SK-N-SH (cell line): ENCODE data around the gene R3HDML. TPM values are rescaled to one million over a fixed set of nuclear protein-coding genes. Genes with fewer than 3 reads are reported as not detected.

Experiments
- CTCF ChIA-PET: fragments of 300-600, 350-600 bp; formaldehyde crosslinking; extraction: SDS; loops from one replicate; lab custom pipeline; 2021; lab: Yijun Ruan, JAX
- POLR2A ChIA-PET: fragments of 350-600 bp; sonication (Branson Sonifier 250); formaldehyde crosslinking; extraction: SDS; loops from one replicate; lab custom pipeline; 2020; ENCODE audit warnings: antibody characterized with exemption, inconsistent platforms; lab: Yijun Ruan, JAX
- DNase-seq: peaks from one replicate; pipeline ENCODE4 v3.0.0; 2012
- H2AFZ ChIP-seq: fragments of 200-600 bp; sonication (generic); 2 replicates; pipeline ENCODE4 v1.8.1; 2016; ENCODE audit warnings: antibody characterized with exemption, mild to moderate bottlenecking, low read depth
- H3F3A ChIP-seq: fragments of 200-600 bp; sonication (generic); replicated peaks from 2 replicates; pipeline ENCODE3; 2016; ENCODE audit warnings: antibody characterized with exemption, mild to moderate bottlenecking; ENCODE audit not compliant: insufficient read depth
- H3K27ac ChIP-seq, 2 experiments: fragments of 200-500 bp in 1 of 2; fragments of 200-600 bp in 1 of 2; sonication (Bioruptor generic) in 1 of 2; sonication (generic), shearing (Covaris generic) in 1 of 2; 2 replicates each; pipeline versions ENCODE4 v1.5.1 to v1.6.1; 2014 to 2016; ENCODE audit warnings: low read depth in 2 of 2, inconsistent platforms in 1 of 2, low read length in 1 of 2, mild to moderate bottlenecking in 1 of 2, mixed read lengths in 1 of 2
- H3K27me3 ChIP-seq: fragments of 200-600 bp; sonication (generic), shearing (Covaris generic); 2 replicates; pipeline ENCODE4 v1.6.1; 2016; ENCODE audit warnings: mixed run types; ENCODE audit not compliant: insufficient read depth
- H3K36me3 ChIP-seq, 2 experiments: fragments of 200-500 bp in 1 of 2; fragments of 200-600 bp in 1 of 2; sonication (Bioruptor generic) in 1 of 2; sonication (generic) in 1 of 2; replicated peaks in 1 of 2; 2 replicates each; pipeline versions ENCODE3 to v1.5.1; 2014 to 2016; ENCODE audit warnings: low read length in 1 of 2, mild to moderate bottlenecking in 1 of 2; ENCODE audit not compliant: insufficient read depth in 2 of 2, control insufficient read depth in 1 of 2
- H3K4me1 ChIP-seq, 2 experiments: fragments of 200-500 bp in 1 of 2; fragments of 200-600 bp in 1 of 2; sonication (Bioruptor generic) in 1 of 2; sonication (generic), shearing (Covaris generic) in 1 of 2; 2 replicates each; pipeline versions ENCODE4 v1.5.1 to v1.6.1; 2014 to 2016; ENCODE audit warnings: low read depth in 1 of 2, low read length in 1 of 2, mixed run types in 1 of 2; ENCODE audit not compliant: insufficient read depth in 2 of 2, control insufficient read depth in 1 of 2
- H3K4me2 ChIP-seq: fragments of 200-600 bp; sonication (generic), shearing (Covaris generic); 2 replicates; pipeline ENCODE4 v1.6.1; 2017; ENCODE audit warnings: mixed run types
- H3K4me3 ChIP-seq, 2 experiments: fragments of 200-500 bp in 1 of 2; fragments of 200-600 bp in 1 of 2; sonication (Bioruptor generic) in 1 of 2; sonication (generic), shearing (Covaris generic) in 1 of 2; 2 replicates each; pipeline versions ENCODE4 v1.5.1 to v1.8.1; 2014 to 2016; ENCODE audit warnings: low read depth in 2 of 2, inconsistent platforms in 1 of 2, low read length in 1 of 2, mild to moderate bottlenecking in 1 of 2, mixed read lengths in 1 of 2, moderate library complexity in 1 of 2
- H3K79me2 ChIP-seq: fragments of 200-600 bp; sonication (generic); 2 replicates; pipeline ENCODE4 v1.8.1; 2017; ENCODE audit warnings: mild to moderate bottlenecking; ENCODE audit not compliant: insufficient read depth
- H3K9ac ChIP-seq: fragments of 200-600 bp; sonication (generic); 2 replicates; pipeline ENCODE4 v1.6.1; 2017; ENCODE audit warnings: mixed run types
- H3K9me2 ChIP-seq: fragments of 200-600 bp; sonication (generic); 2 replicates; pipeline ENCODE4 v1.6.1; 2017; ENCODE audit warnings: mixed run types
- H3K9me3 ChIP-seq: fragments of 200-600 bp; sonication (generic); 2 replicates; pipeline ENCODE4 v1.6.1; 2017; ENCODE audit warnings: mixed run types, mild to moderate bottlenecking, moderate library complexity
- H4K20me1 ChIP-seq: fragments of 200-600 bp; sonication (generic); 2 replicates; pipeline ENCODE4 v1.6.1; 2017; ENCODE audit warnings: mild to moderate bottlenecking, mixed run types; ENCODE audit not compliant: insufficient read depth
- EP300 ChIP-seq, 2 experiments: IDR thresholded peaks; 2 replicates each; pipeline versions ENCODE4 v1.4.0 to v1.6.1; 2012; ENCODE audit warnings: borderline replicate concordance in 1 of 2, low read depth in 1 of 2, low read length in 1 of 2
- EZH2phosphoT487 ChIP-seq: fragments of 200-600 bp; sonication (generic); IDR thresholded peaks from 2 replicates; pipeline ENCODE4 v1.6.1; 2017; ENCODE audit warnings: low read depth, mixed run types, mild to moderate bottlenecking, antibody characterized with exemption, moderate library complexity, borderline replicate concordance
- FOXJ3 ChIP-seq: sonication (generic); formaldehyde crosslinking; IDR thresholded peaks from 2 replicates; pipeline ENCODE4 v1.5.1; 2020; ENCODE audit warnings: mild to moderate bottlenecking, missing genetic modification reagents
- FOXM1 ChIP-seq: IDR thresholded peaks from 2 replicates; pipeline ENCODE4 v1.4.0; 2012; ENCODE audit warnings: low read depth, mild to moderate bottlenecking
- GABPA ChIP-seq: IDR thresholded peaks from 2 replicates; pipeline ENCODE4 v1.4.0; 2012; ENCODE audit warnings: low read depth, mild to moderate bottlenecking
- MAX ChIP-seq: IDR thresholded peaks from 2 replicates; pipeline ENCODE4 v1.4.0; 2012; ENCODE audit warnings: low read depth
- MXI1 ChIP-seq: IDR thresholded peaks from 2 replicates; pipeline ENCODE4 v1.6.1; 2012; ENCODE audit warnings: mild to moderate bottlenecking, low read depth, low read length, improper control_type of control experiment
- NFIC ChIP-seq: IDR thresholded peaks from 2 replicates; pipeline ENCODE4 v1.4.0; 2012; ENCODE audit warnings: borderline replicate concordance
- RCOR1 ChIP-seq: fragments of 150-350 bp; IDR thresholded peaks from 2 replicates; pipeline ENCODE4 v1.6.1; 2017; ENCODE audit warnings: antibody characterized with exemption, low read length
- TAF1 ChIP-seq: IDR thresholded peaks from 2 replicates; pipeline ENCODE4 v1.6.1; 2012; ENCODE audit warnings: low read depth, mild to moderate bottlenecking, low read length, moderate library complexity, borderline replicate concordance
- TCF12 ChIP-seq: IDR thresholded peaks from 2 replicates; pipeline ENCODE4 v1.4.0; 2012
- USF2 ChIP-seq: fragments of 150-350 bp; IDR thresholded peaks from 2 replicates; pipeline ENCODE4 v1.6.1; 2017; ENCODE audit warnings: antibody characterized with exemption, low read length, low read depth, borderline replicate concordance
- YY1 ChIP-seq: IDR thresholded peaks from 2 replicates; pipeline ENCODE4 v1.4.0; 2012; ENCODE audit warnings: low read depth, mild to moderate bottlenecking
- ZBTB33 ChIP-seq: IDR thresholded peaks from 2 replicates; pipeline ENCODE4 v1.4.0; 2012; ENCODE audit warnings: low read depth, borderline replicate concordance
- WGBS: methylation state at CpG from one replicate; pipeline ENCODE4 v1.1.6; 2017; ENCODE audit warnings: low lambda C conversion rate; 5-methylcytosine and 5-hydroxymethylcytosine counted together
- polyA plus RNA-seq, 3 experiments: library from polyadenylated mRNA; depleted of rRNA; stranded (reverse); fragments of >200 nt; gene quantifications; 2 replicates each; pipeline ENCODE4 v1.2.3, GENCODE V29; 2012
- TF ChIP-seq, protein P1 (sequence below): IDR thresholded peaks from 2 replicates; pipeline ENCODE4; 2012
- TF ChIP-seq, protein P2 (sequence below): fragments of 200-600 bp; sonication (generic); IDR thresholded peaks from 2 replicates; pipeline ENCODE4 v1.6.1; 2017; ENCODE audit warnings: antibody characterized with exemption, mild to moderate bottlenecking, moderate library complexity
- TF ChIP-seq, protein P3 (sequence below): IDR thresholded peaks from 2 replicates; pipeline ENCODE4 v1.4.0; 2012; ENCODE audit warnings: low read depth, borderline replicate concordance

R3HDML gene
- polyA plus RNA-seq, 1 of the 3 experiments (the other 2 are of a cell fraction): not detected

- TF ChIP-seq MAX: no peak
- TF ChIP-seq, protein P1, sequence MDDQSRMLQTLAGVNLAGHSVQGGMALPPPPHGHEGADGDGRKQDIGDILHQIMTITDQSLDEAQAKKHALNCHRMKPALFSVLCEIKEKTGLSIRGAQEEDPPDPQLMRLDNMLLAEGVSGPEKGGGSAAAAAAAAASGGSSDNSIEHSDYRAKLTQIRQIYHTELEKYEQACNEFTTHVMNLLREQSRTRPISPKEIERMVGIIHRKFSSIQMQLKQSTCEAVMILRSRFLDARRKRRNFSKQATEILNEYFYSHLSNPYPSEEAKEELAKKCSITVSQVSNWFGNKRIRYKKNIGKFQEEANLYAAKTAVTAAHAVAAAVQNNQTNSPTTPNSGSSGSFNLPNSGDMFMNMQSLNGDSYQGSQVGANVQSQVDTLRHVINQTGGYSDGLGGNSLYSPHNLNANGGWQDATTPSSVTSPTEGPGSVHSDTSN: no peak
- no peak for TF ChIP-seq TAF1
- TF ChIP-seq FOXM1: no peak
- TF ChIP-seq NFIC: no peak
- no peak for TF ChIP-seq YY1
- TF ChIP-seq TCF12: no peak
- TF ChIP-seq USF2: no peak
- no peak for TF ChIP-seq MXI1
Measured at GRCh38 chr20:44306927-44307326, 29.9 kb upstream of the R3HDML start (continued).

DNA sequence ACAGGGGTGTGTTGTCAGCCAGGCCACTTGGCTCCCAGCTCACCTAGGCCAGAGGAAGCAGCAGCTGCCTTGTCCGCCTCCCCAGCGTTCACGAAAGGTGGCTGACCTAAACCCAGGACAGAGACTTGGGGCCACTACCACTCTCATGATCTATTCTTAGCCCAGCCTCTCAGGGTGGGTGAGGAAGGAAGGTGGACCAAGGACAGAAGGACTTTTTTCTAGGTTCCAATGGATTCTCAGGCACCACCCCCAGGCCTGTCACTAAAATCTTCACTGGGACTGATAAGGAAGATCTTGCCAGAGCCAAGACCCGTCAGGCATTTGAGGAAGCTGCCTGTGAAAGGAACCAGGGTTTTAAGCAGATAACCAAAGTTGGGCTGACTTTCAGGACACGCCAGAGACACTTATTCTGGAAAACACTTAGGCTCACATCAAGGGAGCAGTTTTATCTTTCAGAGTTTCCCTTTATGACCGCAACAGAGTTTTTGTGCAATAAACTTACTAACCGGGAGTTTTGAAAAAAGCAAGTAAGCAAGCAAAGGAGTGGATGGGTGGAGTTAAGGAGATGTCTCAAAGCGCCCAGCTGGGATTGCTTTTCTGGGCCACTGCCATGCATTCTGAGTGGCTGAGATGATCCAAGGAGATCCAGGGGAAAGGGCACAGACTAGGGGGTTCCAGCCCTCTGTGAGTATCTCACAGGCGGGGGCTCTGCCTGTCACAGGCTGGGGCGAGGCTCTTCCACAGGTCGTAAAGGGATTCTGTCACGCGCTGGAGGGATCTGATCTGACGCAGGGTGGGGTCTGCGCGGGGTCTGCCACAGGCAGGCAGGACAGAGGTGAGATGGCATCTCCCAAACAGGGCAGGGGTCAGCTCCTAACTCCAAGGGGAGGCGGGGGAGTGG lies 26.8 kb upstream of the R3HDML start:
- Histone ChIP-seq H3K9me2 (no peaks in the 10 kb centered on the region), H3K4me3 (peak overlapping the region; percentile 81 to 92), H3K4me2 (peak overlapping the region; percentile 95), H3K27ac (no peak overlapping the region), H3K79me2 (peaks cover 13% of the 10 kb centered on the region; the same call in 1 of the 2 replicates), H3F3A (no peaks in the 10 kb centered on the region), H3K4me1 (peaks cover 4 to 10% of the 10 kb centered on the region in 2 experiments; a peak in 1 of 4 replicates), H3K27me3 (no peaks in the 10 kb centered on the region), H3K36me3 (peaks cover 2 to 3% of the 10 kb centered on the region in 2 experiments), H4K20me1 (no peaks in the 10 kb centered on the region), H3K9ac (peak overlapping the region; percentile 71), H2AFZ (peak overlapping the region; percentile 98), H3K9me3 (no peaks in the 10 kb centered on the region)
- TF ChIP-seq EP300 (IDR thresholded peaks at IDR 0.05; ENCODE audit: borderline replicate concordance in 1 of 2, low read depth in 1 of 2, low read length in 1 of 2) (no peak), ZBTB33 (no peak), MAX (no peak), EZH2phosphoT487 (no peak), GABPA (no peak), FOXJ3 (CRISPR knock-in tag) (no peak), RCOR1 (no peak), YY1 (no peak)
- TF ChIP-seq, protein P2, sequence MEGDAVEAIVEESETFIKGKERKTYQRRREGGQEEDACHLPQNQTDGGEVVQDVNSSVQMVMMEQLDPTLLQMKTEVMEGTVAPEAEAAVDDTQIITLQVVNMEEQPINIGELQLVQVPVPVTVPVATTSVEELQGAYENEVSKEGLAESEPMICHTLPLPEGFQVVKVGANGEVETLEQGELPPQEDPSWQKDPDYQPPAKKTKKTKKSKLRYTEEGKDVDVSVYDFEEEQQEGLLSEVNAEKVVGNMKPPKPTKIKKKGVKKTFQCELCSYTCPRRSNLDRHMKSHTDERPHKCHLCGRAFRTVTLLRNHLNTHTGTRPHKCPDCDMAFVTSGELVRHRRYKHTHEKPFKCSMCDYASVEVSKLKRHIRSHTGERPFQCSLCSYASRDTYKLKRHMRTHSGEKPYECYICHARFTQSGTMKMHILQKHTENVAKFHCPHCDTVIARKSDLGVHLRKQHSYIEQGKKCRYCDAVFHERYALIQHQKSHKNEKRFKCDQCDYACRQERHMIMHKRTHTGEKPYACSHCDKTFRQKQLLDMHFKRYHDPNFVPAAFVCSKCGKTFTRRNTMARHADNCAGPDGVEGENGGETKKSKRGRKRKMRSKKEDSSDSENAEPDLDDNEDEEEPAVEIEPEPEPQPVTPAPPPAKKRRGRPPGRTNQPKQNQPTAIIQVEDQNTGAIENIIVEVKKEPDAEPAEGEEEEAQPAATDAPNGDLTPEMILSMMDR: no peak
- TF ChIP-seq, protein P3, sequence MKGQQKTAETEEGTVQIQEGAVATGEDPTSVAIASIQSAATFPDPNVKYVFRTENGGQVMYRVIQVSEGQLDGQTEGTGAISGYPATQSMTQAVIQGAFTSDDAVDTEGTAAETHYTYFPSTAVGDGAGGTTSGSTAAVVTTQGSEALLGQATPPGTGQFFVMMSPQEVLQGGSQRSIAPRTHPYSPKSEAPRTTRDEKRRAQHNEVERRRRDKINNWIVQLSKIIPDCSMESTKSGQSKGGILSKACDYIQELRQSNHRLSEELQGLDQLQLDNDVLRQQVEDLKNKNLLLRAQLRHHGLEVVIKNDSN: no peak
- TF ChIP-seq, protein P1: no peak
- no peak for DNase-seq
- 49% methylated on average over 9 of the region's 17 CpGs for WGBS
- ChIA-PET CTCF (interaction anchor here (0.8 to 10.7 kb wide), 27 partner anchors 9 to 196 kb away, joined by 3 to 264 read pairs (median 6); partner anchors contain the start of genes GDAP1L1 and OSER1), POLR2A (interaction anchor here (0.7 kb wide), 1 partner anchor 63 kb away, joined by 4 read pairs; the partner anchor contains the start of gene GDAP1L1)
